OCI-LY7 (cell line): ENCODE results near the gene PDZRN4.

Experiments
- EZH2phosphoT487 ChIP-seq: fragments of 200-600 bp; sonication (generic); IDR thresholded peaks from 2 replicates; pipeline ENCODE4 v1.6.1; 2018; ENCODE audit warnings: low read depth, borderline replicate concordance, mild to moderate bottlenecking, mixed run types, antibody characterized with exemption, low read length, moderate library complexity, mixed read lengths
- TF ChIP-seq, protein P1 (sequence below): fragments of 200-600 bp; sonication (generic); conservative IDR thresholded peaks from 2 replicates; pipeline ENCODE4 v1.5.1; 2014; ENCODE audit warnings: mild to moderate bottlenecking, antibody characterized with exemption, low read length, moderate library complexity, mixed read lengths

DNA sequence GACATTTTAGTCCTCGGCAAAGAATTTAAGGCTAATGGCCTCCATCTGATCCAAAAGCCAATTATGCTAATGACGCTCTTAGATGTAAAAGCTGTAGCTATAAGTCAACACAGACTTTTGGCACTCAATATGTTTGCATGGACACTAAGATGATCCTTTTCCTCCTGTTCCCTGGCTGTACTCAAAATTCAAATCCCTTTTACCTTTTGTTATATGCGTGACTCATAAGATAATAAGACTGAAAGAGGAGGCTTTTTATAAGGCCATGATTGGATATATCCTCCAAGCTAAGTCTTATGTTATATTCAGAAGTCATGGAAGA is 89.8 kb downstream of the PDZRN4 start:
- TF ChIP-seq, protein P1, sequence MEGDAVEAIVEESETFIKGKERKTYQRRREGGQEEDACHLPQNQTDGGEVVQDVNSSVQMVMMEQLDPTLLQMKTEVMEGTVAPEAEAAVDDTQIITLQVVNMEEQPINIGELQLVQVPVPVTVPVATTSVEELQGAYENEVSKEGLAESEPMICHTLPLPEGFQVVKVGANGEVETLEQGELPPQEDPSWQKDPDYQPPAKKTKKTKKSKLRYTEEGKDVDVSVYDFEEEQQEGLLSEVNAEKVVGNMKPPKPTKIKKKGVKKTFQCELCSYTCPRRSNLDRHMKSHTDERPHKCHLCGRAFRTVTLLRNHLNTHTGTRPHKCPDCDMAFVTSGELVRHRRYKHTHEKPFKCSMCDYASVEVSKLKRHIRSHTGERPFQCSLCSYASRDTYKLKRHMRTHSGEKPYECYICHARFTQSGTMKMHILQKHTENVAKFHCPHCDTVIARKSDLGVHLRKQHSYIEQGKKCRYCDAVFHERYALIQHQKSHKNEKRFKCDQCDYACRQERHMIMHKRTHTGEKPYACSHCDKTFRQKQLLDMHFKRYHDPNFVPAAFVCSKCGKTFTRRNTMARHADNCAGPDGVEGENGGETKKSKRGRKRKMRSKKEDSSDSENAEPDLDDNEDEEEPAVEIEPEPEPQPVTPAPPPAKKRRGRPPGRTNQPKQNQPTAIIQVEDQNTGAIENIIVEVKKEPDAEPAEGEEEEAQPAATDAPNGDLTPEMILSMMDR, result no peak
- TF ChIP-seq EZH2phosphoT487, result no peak
